ENCODE data around the gene MOK. TPM values are rescaled to one million over a fixed set of nuclear protein-coding genes. Genes with fewer than 3 reads are reported as not detected.

The MOK gene
- total RNA-seq, 1 donor from 2014 or later: 6.3 TPM

- Histone ChIP-seq H3K27me3 (no peaks in the 10 kb centered on the region), H3K9me3 (no peaks in the 10 kb centered on the region), H3K4me1 (no peaks in the 10 kb centered on the region), H3K4me3 (no peak overlapping the region), H3K27ac (no peak overlapping the region), H3K36me3 (peaks cover 45% of the 10 kb centered on the region)
- no peak for TF ChIP-seq CTCF (IDR thresholded peaks at IDR 0.05)
- intact Hi-C loops (cut with DNase I): no loop called here
- ATAC-seq (no peak), DNase-seq (no peak)
Measured at GRCh38 chr14:102197317-102197853, 107.6 kb downstream of the MOK start.

- Histone ChIP-seq H3K27ac (no peak overlapping the region), H3K27me3 (no peaks in the 10 kb centered on the region)
- DNase-seq: no peak
Measured at GRCh38 chr14:102196902-102197230, 108.1 kb downstream of the MOK start.

GRCh38 chr14:102196039-102196901 is 108.7 kb downstream of the MOK start:
- TF ChIP-seq CTCF (IDR thresholded peaks at IDR 0.05): no peak
- no peaks in the 10 kb centered on the region for H3K4me1 ChIP-seq
- no peak overlapping the region for H3K4me3 ChIP-seq
- DNase-seq: no peak
- H3K27ac ChIP-seq: no peak overlapping the region
- H3K9me3 ChIP-seq: no peaks in the 10 kb centered on the region
- intact Hi-C loops (cut with DNase I): no loop called here
- no peaks in the 10 kb centered on the region for H3K27me3 ChIP-seq
- no peak for ATAC-seq
- peaks cover 45% of the 10 kb centered on the region for H3K36me3 ChIP-seq

More at GRCh38 chr14:102196902-102197230, 108.1 kb downstream of the MOK start:
- Histone ChIP-seq H3K36me3 (peaks cover 45% of the 10 kb centered on the region), H3K9me3 (no peaks in the 10 kb centered on the region), H3K4me3 (no peak overlapping the region), H3K4me1 (no peaks in the 10 kb centered on the region)
- ATAC-seq: no peak
- no peak for TF ChIP-seq CTCF (IDR thresholded peaks at IDR 0.05)
- intact Hi-C loops (cut with DNase I): no loop called here

DNA sequence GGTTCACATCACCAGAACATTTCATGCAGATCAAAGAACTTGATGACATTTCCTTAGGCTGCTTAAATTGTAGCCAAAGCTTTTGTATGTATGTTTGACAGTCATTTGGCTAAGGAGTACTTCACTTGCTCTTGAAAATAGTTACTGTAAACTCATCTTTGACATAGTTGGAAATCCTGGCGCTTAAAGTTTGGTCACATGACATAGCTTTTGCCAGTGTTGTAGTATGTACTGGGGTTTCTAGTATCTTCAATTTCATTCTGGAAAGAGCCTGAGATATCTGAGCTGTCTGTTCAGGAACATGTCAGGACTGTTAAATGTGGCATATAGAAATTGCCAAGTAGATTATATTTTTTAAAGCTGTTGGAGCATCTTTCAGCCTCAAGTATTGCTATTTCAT is 109.5 kb downstream of the MOK start:
- no peaks in the 10 kb centered on the region for H3K27me3 ChIP-seq
- no peak for TF ChIP-seq CTCF (IDR thresholded peaks at IDR 0.05)
- H3K9me3 ChIP-seq: no peaks in the 10 kb centered on the region
- H3K4me1 ChIP-seq: peaks cover 3% of the 10 kb centered on the region
- ATAC-seq (no peak), DNase-seq (no peak)
- no peak overlapping the region for H3K4me3 ChIP-seq
- H3K27ac ChIP-seq: no peak overlapping the region
- peaks cover 41% of the 10 kb centered on the region for H3K36me3 ChIP-seq
- intact Hi-C loops (cut with DNase I): no loop called here

DNA sequence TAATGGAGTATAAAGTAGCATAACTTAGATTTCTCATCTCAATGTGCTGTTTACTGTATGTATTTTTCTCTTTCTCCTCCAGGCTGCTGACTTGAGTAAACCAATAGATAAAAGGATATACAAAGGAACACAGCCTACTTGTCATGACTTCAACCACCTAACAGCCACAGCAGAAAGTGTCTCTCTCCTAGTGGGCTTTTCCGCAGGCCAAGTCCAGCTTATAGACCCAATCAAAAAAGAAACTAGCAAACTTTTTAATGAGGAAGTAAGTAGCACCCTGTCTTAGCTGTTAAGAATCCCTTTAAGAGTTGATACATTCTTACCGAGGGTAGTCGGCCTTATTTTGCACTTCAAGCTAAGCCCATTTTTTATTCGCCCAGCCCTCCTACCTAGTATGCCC is 110.1 kb downstream of the MOK start:
- TF ChIP-seq CTCF (IDR thresholded peaks at IDR 0.05): no peak
- intact Hi-C loops (cut with DNase I): no loop called here
- H3K27ac ChIP-seq: no peak overlapping the region
- ATAC-seq (no peak), DNase-seq (no peak)
- H3K27me3 ChIP-seq: no peaks in the 10 kb centered on the region
- peaks cover 39% of the 10 kb centered on the region for H3K36me3 ChIP-seq
- H3K4me1 ChIP-seq: peaks cover 3% of the 10 kb centered on the region
- no peak overlapping the region for H3K4me3 ChIP-seq
- H3K9me3 ChIP-seq: no peaks in the 10 kb centered on the region
